Nucleus accumbens (tissue), 56 donors: Measurements from ENCODE around the gene ASB2.

Source experiments
- DNase-seq, 56 donors: peaks; one replicate each; lab custom pipeline; 2025; lab: John Stamatoyannopoulos, UW

The ASB2 gene

DNA sequence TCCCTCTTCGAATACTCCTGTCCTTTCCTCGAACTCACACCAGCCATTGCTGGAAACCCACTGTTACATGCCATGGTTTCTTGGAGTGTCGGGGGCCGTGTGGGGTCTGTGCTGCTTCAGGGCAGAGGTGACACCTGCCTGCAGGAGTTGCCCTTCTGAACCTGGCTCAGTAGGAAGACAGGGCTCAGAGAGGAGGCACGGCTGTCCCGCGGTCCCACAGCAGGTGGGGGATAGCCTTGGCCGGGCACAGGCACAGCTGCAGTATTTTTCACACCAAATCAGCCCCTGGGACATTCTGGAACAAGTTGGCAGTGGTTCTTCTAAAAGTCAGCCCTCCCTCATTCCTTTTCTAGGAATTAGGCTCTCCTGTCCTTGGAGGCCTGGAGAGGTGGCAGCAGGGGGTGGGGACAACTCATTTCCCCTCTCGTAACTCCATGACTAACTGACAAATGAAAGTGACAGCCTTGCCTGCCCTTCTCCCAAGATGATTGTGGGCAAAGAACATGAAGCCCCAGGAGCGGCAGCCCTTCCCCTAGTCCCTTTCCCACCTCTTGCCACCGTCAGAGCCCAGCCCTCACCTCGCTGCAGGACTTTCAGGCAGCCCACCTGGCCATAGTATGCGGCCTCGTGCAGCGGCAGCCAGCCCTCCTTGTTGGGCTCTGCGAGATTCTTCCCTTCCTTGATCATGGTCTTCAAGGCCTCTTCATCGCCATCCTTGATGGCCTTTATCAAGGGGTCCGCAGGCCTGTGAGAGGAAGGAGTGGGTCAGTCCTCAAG lies 22.4 kb downstream of the ASB2 start:
- no peak for DNase-seq

DNA sequence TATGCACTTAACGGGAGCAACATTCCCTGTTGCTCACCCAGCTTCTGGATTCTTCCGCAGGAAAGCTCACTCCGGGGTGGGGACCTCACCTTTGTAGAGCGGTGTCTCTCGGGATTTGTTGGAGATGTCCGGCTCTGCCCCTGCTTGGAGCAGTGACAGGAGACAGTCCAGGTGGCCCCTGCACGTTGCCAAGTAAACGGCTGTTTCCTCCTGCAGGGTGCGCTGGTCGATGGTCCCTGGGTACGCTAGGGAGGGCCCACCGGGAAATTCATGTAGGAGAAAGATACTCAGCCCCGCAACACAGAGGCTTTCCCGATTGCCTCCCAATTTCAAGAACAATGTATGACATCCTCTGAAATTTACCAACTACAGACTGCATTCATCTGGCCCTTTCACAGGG lies 23.1 kb downstream of the ASB2 start:
- no peak for DNase-seq

DNA sequence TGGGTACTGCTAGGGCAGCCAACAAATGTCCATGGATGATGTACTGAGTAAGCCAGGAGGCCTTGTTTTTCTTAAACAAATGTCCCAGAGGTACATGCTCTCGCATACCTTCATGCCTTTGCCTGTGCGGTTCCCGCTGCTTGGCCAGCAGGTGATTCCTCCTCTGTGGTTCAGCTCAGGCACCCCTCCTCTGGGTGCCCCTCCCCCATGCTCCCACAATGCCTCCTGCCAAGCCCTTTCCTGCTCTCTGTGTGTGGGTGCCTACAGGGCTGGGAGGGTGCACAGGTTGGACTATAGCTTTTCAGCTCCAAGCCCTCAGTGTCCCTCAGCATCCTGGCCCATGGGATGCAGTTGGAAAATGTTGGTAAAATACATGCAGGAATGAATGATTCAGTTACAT lies 23.5 kb downstream of the ASB2 start:
- no peak for DNase-seq

DNA sequence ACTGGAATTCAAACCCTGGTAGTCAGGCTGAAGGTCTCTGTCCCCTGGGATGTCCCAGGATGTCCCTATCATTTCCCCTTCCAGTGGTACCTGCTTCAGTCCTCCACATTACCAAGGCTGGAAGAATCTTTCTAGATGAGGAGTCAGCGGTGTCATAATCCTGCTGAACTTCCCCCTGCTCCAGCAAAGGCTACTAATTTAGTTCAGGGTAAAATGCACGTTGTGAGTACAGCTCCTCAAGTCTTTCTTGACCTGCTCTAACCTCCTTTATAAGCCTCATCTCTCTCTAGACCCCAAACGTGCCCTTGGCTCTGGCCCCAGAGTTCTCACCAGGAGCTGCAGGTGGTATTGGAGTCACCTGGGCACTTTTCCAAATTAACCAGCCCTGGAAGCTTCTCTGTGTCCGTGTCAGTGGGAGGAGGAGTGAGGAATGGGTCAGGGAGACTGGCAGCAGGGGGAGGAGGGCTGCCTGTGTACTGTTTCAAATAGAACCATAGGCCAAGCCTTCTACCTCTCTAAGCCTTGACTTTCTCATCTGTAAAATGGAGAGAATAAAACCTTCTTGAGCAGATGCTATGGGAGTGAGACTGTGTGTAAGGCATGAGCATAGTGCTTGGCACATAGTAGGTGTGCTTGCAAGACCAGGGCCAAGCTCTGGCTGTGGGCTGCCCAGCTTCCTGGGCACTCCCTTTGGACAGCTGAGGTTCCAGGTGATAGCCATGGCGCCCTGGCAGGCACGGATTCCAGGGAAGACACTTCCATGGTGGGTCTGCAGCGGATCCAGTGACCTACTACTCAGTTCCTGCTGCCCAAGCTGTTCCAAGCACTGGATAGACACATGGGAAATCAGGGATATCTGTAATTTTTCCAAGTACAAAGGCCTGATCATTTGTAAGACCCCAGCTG lies 24.5 kb downstream of the ASB2 start:
- no peak for DNase-seq

DNA sequence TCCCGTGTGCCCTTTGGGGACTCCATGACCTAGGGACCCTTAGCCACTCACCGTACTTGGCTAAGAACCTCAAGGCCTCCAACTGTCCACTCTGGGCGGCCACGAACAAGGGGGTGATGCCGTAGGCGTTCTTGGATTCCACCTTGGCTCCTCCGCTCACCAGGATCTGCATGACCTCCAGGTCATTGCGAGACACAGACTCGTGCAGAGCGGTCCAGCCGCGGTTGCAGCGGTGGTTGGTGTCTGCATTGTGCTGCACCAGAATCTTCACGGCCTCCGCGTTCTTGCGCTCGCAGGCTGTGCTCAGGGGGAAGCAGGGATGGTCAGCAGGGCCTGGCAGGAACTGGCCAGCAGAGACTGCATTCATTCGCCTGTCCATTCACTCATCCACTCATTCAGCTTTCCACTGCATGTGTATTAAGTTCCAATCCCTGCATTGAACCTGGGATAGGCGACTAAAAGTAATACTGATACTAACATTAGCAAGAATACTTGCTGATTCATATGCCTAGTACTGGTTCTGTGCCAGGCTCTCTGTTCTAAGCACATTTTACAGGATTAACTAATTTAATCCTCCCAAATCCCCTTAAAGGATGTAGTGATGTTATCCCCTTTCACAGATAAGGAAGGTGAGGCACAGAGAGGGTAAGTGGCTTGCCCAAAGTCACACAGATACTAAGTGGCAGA lies 25.3 kb downstream of the ASB2 start:
- no peak for DNase-seq

DNA sequence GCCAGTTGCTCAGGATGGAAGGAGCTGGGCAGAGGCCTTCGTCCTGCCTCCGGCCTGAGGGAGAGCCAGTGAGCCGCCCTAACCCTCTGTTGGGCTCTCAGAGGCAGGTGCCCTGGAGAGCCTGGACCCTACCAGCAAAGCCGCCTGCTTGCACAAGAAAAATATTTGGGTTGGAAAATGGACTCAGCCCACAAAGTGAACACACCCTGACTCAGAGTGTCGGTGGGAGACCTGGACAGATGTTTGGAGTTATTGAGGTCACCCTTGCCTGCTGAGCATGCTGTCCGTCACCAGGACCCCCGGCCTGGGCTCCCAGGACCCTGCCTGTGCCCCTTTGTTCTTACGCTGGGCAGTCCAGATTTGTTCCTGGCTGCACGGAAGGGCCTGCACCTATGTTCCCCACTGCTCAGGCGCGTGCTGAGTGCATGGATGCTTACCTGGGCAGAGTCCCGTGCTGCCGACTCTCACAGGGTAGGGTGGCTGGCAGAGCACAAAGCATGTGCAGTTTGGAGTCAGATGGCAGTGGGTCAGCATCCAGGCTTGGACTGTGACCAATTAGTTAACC lies 26.8 kb downstream of the ASB2 start:
- DNase-seq: no peak

DNA sequence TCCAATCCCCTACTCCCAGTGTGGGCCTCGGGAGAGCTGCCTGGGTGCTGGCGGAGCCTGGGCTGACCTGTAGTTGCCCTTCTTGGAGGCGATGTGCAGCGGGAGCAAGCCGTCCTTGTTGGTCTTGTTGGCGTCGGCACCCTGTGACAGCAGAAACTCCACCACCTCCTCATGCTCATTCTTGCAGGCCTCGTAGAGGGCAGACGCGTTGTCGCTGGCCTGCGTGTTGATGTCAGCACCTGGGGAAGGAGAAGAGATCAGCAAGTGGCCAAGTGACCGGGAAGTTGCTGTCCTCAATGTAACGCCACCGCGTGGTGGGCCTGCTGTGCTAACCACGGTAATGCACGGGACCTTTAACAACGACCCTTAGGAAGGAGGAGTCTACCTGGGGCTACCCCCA lies 29.1 kb downstream of the ASB2 start:
- no peak for DNase-seq

DNA sequence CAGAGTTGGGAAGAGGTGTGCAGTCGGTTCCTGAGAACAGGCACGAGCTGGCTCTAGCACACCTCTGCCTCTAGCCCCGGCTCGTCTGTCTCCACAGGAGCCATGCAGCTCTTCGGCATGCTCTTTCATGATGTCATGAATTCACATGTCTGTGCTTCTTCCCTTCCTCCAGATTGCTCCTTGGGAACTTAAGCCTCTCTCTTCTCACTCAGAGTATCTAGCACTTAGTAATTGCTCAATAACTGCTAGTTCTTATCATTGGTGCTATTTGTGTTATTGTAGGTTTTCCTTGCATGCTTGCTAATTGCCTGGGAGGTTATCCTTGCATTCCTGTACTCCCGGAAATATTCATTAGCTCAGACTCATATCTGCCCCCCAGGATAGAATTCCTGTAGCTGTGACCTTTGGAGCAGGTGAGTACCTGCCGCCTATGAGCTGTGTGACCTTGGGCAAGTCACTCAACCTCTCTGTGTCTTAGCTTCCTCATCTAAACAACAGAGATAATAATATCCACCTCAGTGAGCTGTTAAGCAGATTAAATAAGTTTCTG lies 29.8 kb downstream of the ASB2 start:
- no peak for DNase-seq

DNA sequence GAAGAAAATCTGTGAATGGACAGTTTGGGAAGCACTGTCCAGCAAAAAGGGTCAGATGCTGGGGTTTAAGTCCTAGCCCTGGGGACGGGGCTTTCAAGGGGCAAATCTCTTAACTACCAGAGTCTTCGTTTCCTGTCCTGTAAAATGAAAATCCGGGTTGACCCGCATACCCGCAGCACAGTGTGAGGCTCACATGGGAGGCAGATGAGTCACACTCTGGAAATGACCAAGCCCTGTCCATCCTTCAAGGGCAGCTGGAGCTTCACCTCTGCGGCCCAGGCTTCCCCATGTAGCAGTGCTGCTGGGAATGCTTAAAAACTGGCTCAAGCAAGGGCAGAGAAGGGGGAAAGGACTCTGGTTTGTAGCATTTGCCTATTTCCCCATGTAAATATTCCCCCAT lies 30.3 kb downstream of the ASB2 start:
- DNase-seq: no peak

DNA sequence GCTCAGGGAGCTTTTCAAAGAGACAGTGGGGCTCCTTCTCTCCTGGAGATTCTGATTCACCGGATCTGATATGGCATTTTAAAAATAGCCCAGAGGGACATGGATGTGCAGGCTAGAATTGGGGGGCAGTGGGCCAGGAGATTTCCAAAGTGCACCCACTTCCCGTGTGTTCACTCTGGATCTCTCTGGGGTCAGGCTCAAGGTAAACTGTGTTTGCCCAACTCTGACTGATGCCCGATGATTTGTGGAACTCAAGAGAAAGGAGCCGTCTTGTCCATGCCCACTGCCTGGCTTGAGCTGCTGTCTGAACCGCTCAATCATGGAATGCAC lies 31.3 kb downstream of the ASB2 start:
- no peak for DNase-seq

DNA sequence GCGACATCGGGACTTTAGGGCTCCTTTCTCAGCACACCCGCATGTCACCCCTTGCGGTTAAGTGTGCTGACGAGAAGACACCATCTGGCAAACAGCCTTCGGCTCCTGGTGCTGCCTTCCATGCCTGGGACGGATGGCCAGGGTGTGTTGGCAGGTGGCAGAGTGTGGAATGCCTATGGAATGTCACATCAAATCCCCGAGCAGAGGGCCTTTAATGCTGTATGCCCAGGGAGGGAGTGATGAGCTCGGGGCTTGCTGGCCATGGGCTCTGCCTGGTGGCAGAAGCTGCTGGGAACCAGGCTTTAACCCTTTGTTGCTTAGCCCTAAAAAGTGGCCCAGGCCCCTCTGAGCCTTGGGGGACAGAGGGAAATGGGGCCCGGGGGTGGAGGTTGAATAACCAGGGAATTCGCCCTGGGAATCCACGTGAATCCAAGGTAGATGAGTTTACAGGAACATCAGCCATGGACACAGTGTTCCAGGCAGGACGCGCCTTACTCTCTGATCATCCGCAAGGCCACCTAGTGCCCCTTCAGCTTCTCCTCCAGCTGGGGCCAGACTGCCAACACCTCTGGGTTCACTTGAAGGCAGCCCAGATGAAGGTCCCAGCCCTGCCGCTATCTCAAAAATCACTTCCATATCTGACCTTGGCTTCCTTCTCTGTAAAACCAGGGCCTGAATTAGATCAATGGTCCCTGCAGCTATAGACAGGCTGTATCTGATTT lies 31.9 kb downstream of the ASB2 start:
- no peak for DNase-seq

DNA sequence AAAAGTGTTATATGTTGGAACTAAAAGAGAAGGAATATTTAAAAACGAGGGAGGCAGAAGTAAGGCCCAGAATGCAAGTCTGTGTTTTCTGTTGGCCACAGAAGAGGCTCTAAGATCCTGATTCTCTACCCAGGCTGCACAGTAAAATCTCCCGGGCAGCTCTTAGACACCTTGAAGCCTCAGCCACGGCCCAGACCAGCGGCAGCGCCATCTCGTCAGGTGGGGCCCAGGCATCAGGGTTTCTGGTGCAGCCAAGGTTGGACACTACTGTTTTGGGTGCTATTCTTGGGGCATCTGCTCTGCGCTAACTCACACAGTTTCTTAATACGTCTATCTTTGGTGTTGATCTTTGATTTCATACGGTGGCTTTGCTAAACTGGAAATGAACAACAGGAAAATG lies 32.4 kb downstream of the ASB2 start:
- DNase-seq: no peak

DNA sequence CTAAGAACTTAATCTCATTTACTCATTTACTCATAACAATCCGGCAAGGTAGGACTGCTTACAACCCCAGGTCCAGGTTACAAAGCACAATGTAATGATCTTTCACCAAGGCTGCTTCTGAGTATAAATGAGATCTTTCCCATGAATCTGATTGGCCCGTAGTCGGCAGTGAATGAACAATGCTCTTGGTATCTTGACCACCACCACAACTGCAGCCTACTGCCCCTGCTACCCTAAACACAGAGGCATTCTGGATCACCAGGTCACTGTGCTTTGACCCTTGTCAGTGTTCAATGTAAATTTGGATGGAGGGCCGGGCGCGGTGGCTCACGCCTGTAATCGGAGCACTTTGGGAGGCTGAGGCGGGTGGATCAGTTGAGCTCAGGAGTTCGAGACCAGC lies 33.3 kb downstream of the ASB2 start:
- no peak for DNase-seq

DNA sequence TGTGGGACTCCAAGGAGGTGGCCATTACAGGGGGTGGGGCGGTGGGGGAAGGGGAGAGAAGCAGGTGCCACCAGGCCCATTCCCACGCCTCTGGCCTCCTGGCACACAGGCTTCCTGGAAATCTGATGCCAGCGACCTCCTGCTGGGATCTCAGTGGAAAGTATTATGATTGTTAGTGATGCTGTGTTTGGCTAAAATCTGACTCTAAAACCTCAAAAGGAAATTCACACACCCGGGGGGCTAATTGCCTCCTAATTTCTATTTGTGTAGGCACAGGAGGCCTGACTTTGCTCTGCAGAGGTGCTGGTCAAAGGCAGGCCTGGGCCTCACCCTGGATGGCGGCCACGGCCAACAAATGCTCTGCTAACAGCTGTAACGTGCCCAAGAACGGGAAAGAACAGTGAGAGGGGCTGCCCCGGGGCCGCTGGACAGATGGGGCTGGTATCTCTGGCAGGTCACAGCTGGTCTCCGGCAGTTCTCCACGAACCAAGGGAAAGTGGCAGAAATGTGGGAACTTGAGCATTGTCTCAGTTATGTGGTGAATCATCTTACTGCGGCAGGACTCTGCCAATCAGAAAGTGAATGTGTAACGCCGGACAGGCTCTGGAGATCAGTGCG lies 35.0 kb downstream of the ASB2 start:
- DNase-seq: no peak

DNA sequence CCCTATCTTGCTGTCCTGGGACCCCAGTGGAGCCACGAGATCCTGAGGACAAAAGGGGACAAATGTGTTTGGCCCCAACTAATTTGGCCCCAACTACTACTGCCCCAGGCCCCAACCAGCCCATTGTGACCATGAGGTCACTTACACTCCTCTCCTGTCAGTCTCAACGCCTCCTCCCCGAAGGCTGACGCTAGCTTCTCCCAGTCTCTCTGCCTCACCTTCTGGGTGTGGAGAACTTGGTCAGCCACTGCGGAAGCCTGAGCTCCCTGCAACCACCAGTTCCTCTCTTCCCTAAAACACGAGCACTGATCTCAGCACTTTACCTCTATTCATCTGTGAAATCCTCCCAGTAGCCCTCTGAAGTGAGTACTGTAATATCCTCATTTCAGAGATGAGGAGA lies 35.9 kb downstream of the ASB2 start:
- DNase-seq: no peak

DNA sequence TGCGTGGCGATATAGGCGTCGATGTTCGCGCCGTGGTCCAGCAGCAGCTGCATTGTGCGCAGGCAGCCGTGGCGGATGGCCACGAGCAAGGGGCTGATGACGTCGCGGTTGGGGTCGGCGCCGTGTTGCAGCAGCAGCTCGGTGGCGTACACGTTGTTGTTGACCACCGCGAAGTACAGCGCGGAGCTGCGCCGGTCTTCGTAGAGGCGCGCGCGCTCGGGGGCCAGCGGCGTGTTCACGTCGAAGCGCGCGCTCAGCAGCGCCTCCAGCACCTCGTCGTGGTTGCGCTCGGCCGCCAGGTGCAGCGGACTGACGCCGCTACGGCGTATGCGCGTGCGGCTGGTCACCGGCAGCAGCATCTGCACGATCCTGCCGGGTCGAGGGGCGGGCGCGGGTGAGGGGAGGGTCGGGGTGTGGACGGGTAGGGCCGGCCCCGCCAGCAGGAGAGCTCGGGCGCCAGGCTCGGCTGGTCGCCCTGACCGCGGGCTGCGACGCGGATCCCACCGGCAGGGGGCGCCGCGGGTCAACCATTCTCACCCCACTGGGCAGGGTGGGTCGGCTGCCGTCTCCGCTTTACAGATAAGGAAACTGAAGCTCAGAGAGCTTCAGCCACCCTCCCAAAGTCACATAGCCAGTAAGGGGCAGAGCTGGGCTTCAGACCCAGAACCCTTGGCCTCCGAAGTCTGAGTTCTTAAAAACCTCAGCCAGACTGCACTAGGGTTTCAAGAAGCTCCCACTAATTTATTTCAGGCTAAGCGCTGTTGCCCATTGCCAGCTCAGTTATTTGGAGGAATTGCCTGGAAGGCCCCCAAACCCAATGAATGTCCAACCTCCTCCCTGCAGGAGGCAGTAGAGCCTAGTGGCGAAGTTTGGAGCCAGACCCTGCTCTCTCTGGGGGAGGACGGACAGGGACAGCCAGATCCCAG lies 36.8 kb downstream of the ASB2 start:
- peak in 47 of 56 donors; percentile 11 to 87 (median 51) for DNase-seq

DNA sequence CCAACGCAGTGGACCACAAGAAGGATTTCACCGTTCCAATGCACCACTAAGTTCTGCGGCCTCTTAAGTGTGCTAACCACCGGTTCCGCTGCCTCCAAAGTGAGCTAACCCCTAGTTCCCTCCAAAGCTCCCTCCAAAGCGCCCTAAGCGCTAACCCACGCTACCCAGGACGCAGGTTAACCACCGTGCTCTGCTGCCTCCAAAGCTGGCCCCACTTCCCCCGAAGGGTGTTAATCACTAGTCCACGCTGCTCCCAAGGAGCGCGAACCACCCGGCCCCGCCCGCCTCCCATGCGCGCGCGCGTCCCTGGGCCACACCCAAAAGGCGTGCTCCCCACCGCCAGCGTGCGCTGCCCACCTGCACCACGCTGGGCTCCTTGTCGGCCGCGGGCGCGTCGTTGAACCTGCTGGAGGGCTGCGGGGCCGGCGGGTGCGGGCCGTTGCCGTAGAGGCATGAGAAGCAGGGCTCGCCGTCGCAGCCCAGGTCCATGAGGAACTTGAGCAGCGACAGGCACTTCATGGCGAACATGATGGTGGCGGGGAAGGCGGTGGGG lies 37.5 kb downstream of the ASB2 start:
- no peak for DNase-seq

DNA sequence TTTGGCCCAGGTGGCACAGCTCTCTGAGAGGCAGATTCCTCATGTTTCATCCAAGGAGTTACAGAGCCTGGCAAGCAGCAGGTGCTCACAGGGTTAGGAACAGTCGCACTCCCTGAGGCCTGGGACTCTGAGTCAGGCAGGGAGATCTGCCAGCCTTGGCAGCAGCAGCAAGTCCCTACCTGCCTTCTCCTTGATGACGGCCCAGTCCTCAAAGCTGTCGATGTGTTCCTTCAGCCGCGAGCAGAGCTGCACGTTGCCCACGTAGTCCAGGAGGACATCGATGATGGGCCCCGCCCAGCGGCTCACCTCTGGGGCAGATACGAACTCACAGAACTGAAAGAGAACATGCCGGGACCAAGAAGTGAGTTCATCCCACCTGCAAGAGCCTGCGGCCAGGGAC lies 38.9 kb downstream of the ASB2 start:
- no peak for DNase-seq
